ENCODE measurements around the gene DOCK10.

DOCK10 gene

DNA sequence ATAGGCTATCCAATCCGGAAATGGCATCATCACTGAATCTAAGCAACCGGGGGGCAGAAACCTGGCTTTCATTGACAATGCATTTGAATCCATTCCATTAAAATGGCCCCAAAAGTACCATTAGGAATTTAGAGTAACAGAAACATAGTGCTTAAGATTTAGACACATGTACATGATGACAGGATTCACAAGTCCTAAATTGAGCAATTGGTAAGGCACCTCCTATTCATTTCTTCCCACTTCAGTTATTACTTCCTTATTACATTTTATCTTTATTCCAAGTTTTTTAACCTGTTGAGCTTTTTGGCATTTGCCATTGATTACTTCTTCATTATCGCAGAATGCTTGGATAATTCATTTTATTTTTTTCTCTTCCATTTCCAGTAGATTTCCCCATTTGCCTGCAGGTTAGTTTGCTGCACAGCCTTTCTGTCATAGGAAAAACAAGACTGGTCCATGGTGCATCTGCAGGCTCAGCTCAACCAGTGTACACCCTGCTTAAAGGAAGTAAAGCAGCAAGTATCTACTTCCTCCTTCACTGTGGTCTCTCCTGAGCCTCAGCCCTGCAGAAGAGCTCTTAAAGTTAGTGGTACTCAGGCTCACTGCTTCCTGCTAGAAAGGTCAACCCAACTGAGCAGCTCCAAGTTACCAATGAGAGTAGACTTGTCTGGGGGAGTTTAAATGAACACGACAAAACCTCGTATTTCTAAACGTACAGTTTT is 89.2 kb downstream of the DOCK10 start:
- DNase-seq: no peak
- H3K4me1 Mint-ChIP-seq: no peaks in the 10 kb centered on the region
- no peak overlapping the region for H3K27ac Mint-ChIP-seq
- H3K27me3 Mint-ChIP-seq (ENCODE audit: low read depth, poor library complexity): peaks cover 7% of the 10 kb centered on the region
- H3K36me3 Mint-ChIP-seq (ENCODE audit: low read depth): no peaks in the 10 kb centered on the region
- TF ChIP-seq, protein P1, sequence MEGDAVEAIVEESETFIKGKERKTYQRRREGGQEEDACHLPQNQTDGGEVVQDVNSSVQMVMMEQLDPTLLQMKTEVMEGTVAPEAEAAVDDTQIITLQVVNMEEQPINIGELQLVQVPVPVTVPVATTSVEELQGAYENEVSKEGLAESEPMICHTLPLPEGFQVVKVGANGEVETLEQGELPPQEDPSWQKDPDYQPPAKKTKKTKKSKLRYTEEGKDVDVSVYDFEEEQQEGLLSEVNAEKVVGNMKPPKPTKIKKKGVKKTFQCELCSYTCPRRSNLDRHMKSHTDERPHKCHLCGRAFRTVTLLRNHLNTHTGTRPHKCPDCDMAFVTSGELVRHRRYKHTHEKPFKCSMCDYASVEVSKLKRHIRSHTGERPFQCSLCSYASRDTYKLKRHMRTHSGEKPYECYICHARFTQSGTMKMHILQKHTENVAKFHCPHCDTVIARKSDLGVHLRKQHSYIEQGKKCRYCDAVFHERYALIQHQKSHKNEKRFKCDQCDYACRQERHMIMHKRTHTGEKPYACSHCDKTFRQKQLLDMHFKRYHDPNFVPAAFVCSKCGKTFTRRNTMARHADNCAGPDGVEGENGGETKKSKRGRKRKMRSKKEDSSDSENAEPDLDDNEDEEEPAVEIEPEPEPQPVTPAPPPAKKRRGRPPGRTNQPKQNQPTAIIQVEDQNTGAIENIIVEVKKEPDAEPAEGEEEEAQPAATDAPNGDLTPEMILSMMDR (IDR thresholded peaks at IDR 0.05): no peak
- H3K4me3 Mint-ChIP-seq: no peak overlapping the region
- no peaks in the 10 kb centered on the region for H3K9me3 Mint-ChIP-seq

DNA sequence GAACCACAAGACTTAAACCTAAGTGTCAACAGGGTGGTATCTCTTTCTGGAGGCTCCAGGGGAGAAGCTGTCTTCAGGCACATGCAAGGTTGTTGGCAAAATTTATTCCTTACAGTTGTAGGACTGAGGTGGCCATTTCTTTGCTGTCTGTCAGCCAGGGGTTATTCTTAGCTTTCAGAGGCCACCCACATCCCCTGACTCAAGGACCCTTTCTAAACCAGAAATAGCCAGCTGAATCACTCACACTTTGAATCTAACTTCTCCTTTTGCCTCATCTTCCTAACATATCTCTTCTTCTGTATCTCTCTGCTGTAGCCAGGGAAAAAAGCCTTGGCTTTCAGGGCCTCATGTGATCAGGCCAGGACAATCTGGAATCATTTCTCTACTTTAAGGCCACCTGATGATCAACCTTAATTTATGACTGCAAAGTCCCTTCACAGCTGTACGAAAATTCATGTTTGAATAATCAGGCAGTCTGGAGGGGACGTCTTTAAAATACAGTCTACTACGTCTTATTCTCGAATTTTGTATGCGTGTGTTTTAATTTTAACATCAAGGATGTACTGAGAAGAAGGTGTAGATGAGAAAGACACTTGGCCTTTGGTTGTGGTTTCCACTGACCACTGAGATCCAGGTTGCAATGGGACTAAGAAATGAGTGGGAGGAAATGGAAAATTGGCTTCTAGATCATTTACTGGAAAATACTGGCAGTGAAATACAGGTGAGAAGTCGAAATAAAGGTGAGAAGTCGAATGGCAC is 90.4 kb downstream of the DOCK10 start:
- no peak for DNase-seq
- H3K36me3 Mint-ChIP-seq (ENCODE audit: low read depth): no peaks in the 10 kb centered on the region
- no peaks in the 10 kb centered on the region for H3K4me1 Mint-ChIP-seq
- no peak overlapping the region for H3K4me3 Mint-ChIP-seq
- peaks cover 6% of the 10 kb centered on the region for H3K27me3 Mint-ChIP-seq (ENCODE audit: low read depth, poor library complexity)
- H3K9me3 Mint-ChIP-seq: no peaks in the 10 kb centered on the region
- no peak overlapping the region for H3K27ac Mint-ChIP-seq
- TF ChIP-seq, protein P1 (IDR thresholded peaks at IDR 0.05): no peak

DNA sequence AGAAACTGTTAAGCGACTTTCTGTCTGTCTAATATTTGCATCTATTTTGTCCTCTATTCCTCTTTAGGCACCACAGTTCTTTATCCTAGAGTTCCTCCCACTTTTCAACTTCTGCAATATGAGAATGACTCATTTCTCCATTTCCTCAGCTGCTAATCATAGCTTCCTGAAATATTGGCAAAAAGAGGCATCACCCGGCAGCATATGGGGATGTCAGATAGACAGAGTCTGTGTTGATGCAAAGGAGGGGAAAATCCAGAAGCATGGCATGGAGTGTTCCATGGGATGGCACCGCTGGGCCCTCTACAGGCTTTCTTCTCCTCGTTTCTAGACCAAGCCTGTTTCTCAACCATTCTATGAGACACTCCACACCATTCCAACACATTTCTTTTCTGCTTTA is 93.4 kb downstream of the DOCK10 start:
- TF ChIP-seq, protein P1 (IDR thresholded peaks at IDR 0.05): no peak
- no peaks in the 10 kb centered on the region for H3K36me3 Mint-ChIP-seq (ENCODE audit: low read depth)
- H3K4me1 Mint-ChIP-seq: no peaks in the 10 kb centered on the region
- DNase-seq: no peak
- no peak overlapping the region for H3K27ac Mint-ChIP-seq
- peaks cover 3% of the 10 kb centered on the region for H3K27me3 Mint-ChIP-seq (ENCODE audit: low read depth, poor library complexity)
- no peak overlapping the region for H3K4me3 Mint-ChIP-seq
- H3K9me3 Mint-ChIP-seq: no peaks in the 10 kb centered on the region

DNA sequence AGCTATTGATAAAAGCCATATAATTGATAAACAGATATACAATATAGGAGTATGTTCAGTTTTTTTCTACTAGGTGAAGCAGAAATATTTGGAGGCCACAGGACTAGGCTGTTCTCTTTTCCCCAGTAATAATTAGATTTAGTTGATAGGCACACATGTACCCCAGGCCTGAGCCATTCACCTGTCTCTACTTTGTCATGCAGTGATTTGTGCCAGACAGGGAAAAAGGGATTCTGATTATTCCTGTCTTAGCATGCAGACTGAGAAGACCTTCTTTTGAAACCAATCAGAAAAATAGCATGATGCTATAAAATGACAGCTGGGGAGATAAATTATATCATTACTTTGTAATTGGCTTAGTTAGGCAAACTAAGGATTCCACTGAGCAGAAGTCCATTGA is 94.3 kb downstream of the DOCK10 start:
- Mint-ChIP-seq H3K9me3 (no peaks in the 10 kb centered on the region), H3K27ac (no peak overlapping the region), H3K4me1 (no peaks in the 10 kb centered on the region), H3K4me3 (no peak overlapping the region), H3K36me3 (ENCODE audit: low read depth) (no peaks in the 10 kb centered on the region), H3K27me3 (ENCODE audit: low read depth, poor library complexity) (peaks cover 3% of the 10 kb centered on the region)
- DNase-seq: no peak
- TF ChIP-seq, protein P1 (IDR thresholded peaks at IDR 0.05): no peak

DNA sequence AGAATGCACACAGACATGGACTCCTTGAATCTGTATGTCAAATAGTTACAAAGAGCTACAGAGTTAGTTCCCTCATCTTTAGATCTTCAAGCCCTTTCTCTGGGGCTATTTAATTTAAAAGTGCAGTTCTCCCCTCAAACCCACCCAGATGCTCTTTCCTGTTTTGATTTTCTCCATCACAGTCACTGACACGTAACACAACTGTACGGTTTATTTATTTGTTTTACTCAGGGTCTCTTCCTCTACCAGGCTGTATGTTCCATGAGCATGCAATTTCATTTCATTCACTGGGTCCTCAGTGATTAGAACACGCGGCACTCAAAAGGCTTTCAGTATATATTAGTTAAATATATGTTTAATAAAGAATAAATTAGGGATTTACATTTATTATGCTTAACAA is 94.7 kb downstream of the DOCK10 start:
- peaks cover 3% of the 10 kb centered on the region for H3K27me3 Mint-ChIP-seq (ENCODE audit: low read depth, poor library complexity)
- TF ChIP-seq, protein P1 (IDR thresholded peaks at IDR 0.05): no peak
- no peak overlapping the region for H3K4me3 Mint-ChIP-seq
- H3K27ac Mint-ChIP-seq: no peak overlapping the region
- no peaks in the 10 kb centered on the region for H3K9me3 Mint-ChIP-seq
- no peak for DNase-seq
- no peaks in the 10 kb centered on the region for H3K4me1 Mint-ChIP-seq
- no peaks in the 10 kb centered on the region for H3K36me3 Mint-ChIP-seq (ENCODE audit: low read depth)

Measured in nephron progenitor cell (in vitro differentiated cells).